ENCODE data around the gene DDR2.

DNA sequence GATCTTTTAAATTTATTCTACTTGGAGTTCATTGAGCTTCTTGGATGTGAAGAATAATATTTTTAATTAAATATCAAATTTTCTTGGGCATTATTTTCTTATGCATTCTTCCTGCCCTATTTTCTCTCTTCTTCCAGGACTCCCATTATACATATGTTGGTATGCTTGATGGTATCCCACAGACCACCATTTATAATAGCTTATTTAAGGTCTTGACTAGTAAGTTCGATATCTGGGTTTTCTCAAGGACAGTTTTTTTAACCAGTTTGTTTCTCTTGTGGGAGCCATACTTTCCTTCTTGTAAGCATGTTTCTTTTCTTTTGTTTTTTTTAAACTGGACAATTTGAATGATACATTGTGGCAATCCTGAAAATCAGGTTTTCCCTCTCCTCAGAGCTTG, 15.4 kb upstream of the DDR2 start:
- TF ChIP-seq, protein P1, sequence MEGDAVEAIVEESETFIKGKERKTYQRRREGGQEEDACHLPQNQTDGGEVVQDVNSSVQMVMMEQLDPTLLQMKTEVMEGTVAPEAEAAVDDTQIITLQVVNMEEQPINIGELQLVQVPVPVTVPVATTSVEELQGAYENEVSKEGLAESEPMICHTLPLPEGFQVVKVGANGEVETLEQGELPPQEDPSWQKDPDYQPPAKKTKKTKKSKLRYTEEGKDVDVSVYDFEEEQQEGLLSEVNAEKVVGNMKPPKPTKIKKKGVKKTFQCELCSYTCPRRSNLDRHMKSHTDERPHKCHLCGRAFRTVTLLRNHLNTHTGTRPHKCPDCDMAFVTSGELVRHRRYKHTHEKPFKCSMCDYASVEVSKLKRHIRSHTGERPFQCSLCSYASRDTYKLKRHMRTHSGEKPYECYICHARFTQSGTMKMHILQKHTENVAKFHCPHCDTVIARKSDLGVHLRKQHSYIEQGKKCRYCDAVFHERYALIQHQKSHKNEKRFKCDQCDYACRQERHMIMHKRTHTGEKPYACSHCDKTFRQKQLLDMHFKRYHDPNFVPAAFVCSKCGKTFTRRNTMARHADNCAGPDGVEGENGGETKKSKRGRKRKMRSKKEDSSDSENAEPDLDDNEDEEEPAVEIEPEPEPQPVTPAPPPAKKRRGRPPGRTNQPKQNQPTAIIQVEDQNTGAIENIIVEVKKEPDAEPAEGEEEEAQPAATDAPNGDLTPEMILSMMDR (IDR thresholded peaks at IDR 0.05), result no peak
- no peak for TF ChIP-seq EP300 (IDR thresholded peaks at IDR 0.05)
